Caco-2 (cell line): ENCODE data around the gene PGGT1B. TPM values are rescaled to one million over a fixed set of nuclear protein-coding genes. Genes with fewer than 3 reads are reported as not detected.

Experiments used
- BruUV-seq: library from RNA; stranded (reverse); fragments of 400-500 nt; replicated peaks from 2 replicates; lab custom pipeline; 2021; lab: Mats Ljungman, UMichigan
- CTCF ChIA-PET: fragments of 300-600 bp; sonication (Branson Sonifier 250); formaldehyde crosslinking; loops from one replicate; lab custom pipeline; 2022; ENCODE audit warnings: antibody characterized with exemption; lab: Charles Lee
- POLR2A ChIA-PET: fragments of 300-600 bp; sonication (Branson Sonifier 250); formaldehyde crosslinking; loops from one replicate; lab custom pipeline; 2022; ENCODE audit warnings: antibody characterized with exemption; lab: Charles Lee
- DNase-seq, 2 experiments: peaks; one replicate each; pipeline versions ENCODE4 v3.0.0 to v3.0.0-alpha.2; 2020 to 2022
- H3K27me3 ChIP-seq: replicated peaks from 2 replicates; pipeline ENCODE4 v1.6.0; 2011; ENCODE audit warnings: low read length; ENCODE audit not compliant: control insufficient read depth, insufficient read depth
- H3K36me3 ChIP-seq: 2 replicates; pipeline ENCODE4 v1.5.1; 2011; ENCODE audit warnings: low read length; ENCODE audit not compliant: control insufficient read depth, insufficient read depth
- H3K4me1 ChIP-seq: fragments of 250-450 bp; sonication (Bioruptor Pico); 2 replicates; pipeline ENCODE4 v1.5.1; 2020; ENCODE audit warnings: mild to moderate bottlenecking
- H3K4me3 ChIP-seq: 2 replicates; pipeline ENCODE4 v1.5.1; 2011; ENCODE audit warnings: low read depth, mild to moderate bottlenecking, control low read depth, low read length
- H3K9me3 ChIP-seq: fragments of 250-450 bp; sonication (Bioruptor Pico); 2 replicates; pipeline ENCODE4 v1.5.1; 2020; ENCODE audit warnings: mild to moderate bottlenecking, moderate library complexity
- H3K27ac Mint-ChIP-seq: one replicate; pipeline ENCODE4 v1.8.0; 2022; ENCODE audit warnings: mixed read lengths; ENCODE audit not compliant: unreplicated experiment
- H3K27me3 Mint-ChIP-seq: one replicate; pipeline ENCODE4 v1.8.0; 2022; ENCODE audit warnings: mixed read lengths; ENCODE audit not compliant: insufficient read depth, unreplicated experiment
- H3K36me3 Mint-ChIP-seq: one replicate; pipeline ENCODE4 v1.8.0; 2022; ENCODE audit warnings: mild to moderate bottlenecking, mixed read lengths; ENCODE audit not compliant: insufficient read depth, unreplicated experiment
- H3K4me1 Mint-ChIP-seq: one replicate; pipeline ENCODE4 v1.8.0; 2022; ENCODE audit warnings: low read depth, mixed read lengths; ENCODE audit not compliant: unreplicated experiment
- H3K4me3 Mint-ChIP-seq: one replicate; pipeline ENCODE4 v1.8.0; 2022; ENCODE audit warnings: mild to moderate bottlenecking, moderate library complexity, mixed read lengths; ENCODE audit not compliant: unreplicated experiment
- H3K9me3 Mint-ChIP-seq: one replicate; pipeline ENCODE4 v1.8.0; 2022; ENCODE audit warnings: mixed read lengths; ENCODE audit not compliant: unreplicated experiment
- intact Hi-C: fragments of 100-400 bp; cut with micrococcal nuclease; formaldehyde crosslinking; loops from one replicate; pipeline ENCODE4 v1.10.0; 2022; ENCODE audit not compliant: unreplicated experiment
- total RNA-seq: library from RNA; stranded (reverse); gene quantifications from 2 replicates; pipeline ENCODE4 v1.2.3, GENCODE V29; 2022
- TF ChIP-seq, protein P1 (sequence below), 2 experiments: fragments of 200-600 bp in 1 of 2; IDR thresholded peaks; 1 replicate in 1 of 2; 2 replicates in 1 of 2; pipeline versions ENCODE4 v1.5.1 to v1.8.0; 2011 to 2022; ENCODE audit warnings: antibody characterized with exemption in 1 of 2, control low read depth in 1 of 2, inconsistent platforms in 1 of 2, low read depth in 1 of 2, low read length in 1 of 2, mild to moderate bottlenecking in 1 of 2, moderate library complexity in 1 of 2; ENCODE audit not compliant: insufficient read depth in 1 of 2, severe bottlenecking in 1 of 2, unreplicated experiment in 1 of 2

PGGT1B gene
- total RNA-seq, 1 experiment from 2014 or later = 39.4 TPM

DNA sequence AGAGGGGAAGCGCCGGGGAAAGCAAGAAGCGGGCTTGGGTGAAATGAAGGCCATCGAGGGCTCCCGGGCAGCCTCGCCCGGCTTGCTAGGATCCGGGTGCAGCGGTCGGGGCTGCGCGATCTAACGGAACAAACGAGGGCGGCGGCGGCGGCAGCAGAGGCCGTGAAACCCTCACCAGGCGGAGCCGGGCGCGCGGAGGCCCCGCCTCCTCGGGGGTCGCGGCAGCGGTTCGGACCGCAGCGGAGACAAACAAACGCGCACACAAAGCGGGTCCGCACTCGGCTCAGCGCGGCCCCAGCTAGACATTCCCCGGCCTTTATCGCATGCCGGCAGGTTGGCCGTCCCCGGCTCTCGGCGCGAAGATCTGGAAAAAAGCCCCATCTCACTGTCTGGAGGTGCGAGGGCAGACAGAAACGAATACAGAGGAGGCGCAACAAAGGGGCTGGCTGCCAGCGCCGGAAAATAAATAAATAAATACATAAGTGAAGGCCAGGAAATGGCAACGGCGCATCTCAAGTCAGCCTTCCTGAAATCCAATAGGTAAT is 82.4 kb downstream of the PGGT1B start:
- H3K9me3 Mint-ChIP-seq = no peaks in the 10 kb centered on the region
- peaks cover 8% of the 10 kb centered on the region for H3K4me1 Mint-ChIP-seq
- BruUV-seq = no TSS peak
- DNase-seq = peak in 1 of 2 experiments; percentile 11
- Histone ChIP-seq H3K27me3 (peaks cover 6% of the 10 kb centered on the region; the same call in 1 of the 2 replicates), H3K36me3 (no peaks in the 10 kb centered on the region), H3K9me3 (no peaks in the 10 kb centered on the region), H3K4me1 (peaks cover 6% of the 10 kb centered on the region), H3K4me3 (peak overlapping the region; percentile 31)
- CTCF ChIA-PET = interaction anchor here (0.7 kb wide), 1 partner anchor 48 kb away, joined by 3 read pairs; no protein-coding TSS in a partner anchor
- intact Hi-C loops = loop anchor here (1.0 kb wide), 1 partner anchor 82 kb away; no protein-coding TSS in a partner anchor
- POLR2A ChIA-PET = no interaction called here
- TF ChIP-seq, protein P1, sequence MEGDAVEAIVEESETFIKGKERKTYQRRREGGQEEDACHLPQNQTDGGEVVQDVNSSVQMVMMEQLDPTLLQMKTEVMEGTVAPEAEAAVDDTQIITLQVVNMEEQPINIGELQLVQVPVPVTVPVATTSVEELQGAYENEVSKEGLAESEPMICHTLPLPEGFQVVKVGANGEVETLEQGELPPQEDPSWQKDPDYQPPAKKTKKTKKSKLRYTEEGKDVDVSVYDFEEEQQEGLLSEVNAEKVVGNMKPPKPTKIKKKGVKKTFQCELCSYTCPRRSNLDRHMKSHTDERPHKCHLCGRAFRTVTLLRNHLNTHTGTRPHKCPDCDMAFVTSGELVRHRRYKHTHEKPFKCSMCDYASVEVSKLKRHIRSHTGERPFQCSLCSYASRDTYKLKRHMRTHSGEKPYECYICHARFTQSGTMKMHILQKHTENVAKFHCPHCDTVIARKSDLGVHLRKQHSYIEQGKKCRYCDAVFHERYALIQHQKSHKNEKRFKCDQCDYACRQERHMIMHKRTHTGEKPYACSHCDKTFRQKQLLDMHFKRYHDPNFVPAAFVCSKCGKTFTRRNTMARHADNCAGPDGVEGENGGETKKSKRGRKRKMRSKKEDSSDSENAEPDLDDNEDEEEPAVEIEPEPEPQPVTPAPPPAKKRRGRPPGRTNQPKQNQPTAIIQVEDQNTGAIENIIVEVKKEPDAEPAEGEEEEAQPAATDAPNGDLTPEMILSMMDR (IDR thresholded peaks at IDR 0.05; ENCODE audit: insufficient read depth in 1 of 2, low read depth in 1 of 2, low read length in 1 of 2, severe bottlenecking in 1 of 2, unreplicated experiment in 1 of 2) = no peak
- peak overlapping the region; percentile 83 for H3K4me3 Mint-ChIP-seq
- peaks cover 44% of the 10 kb centered on the region for H3K27me3 Mint-ChIP-seq
- H3K36me3 Mint-ChIP-seq = no peaks in the 10 kb centered on the region
- no peak overlapping the region for H3K27ac Mint-ChIP-seq

DNA sequence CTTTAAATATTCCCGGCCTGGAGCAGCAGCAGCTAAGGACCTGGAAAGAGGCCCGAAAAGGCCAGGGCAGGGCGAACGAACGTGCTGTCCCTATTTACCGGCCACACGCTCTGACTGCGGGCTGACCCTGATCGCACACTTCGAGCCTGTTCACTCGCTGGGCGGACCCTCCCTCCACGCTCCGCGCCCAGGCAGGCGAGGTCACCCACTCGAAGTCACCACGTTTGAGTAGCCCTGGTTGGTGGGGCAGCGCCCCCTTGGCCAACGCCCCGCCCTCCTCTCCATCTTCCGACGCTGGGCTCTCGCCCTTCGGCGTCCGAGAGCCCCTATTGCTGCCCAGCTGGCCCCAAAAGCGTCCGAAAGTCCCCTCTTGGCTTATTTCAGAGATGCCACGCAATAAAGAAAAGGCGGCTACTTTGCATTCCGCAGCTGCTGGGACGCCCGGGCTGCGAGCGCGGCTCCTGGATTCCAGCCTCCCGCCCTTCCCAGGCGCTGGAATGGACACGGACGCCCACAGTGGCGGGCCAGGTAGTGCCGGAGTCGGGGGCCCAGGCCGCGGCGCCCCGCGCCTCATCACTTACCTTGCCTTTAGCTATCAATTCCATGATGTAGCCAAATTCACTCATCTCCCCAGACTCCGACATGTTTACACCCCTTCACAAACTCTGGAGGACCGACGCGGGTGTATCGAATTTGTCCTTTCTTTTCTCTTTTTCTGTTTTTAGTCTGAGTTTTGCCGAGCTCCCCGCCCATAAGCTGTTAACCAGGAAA is 83.1 kb downstream of the PGGT1B start:
- H3K27ac Mint-ChIP-seq = no peak overlapping the region
- peak in 1 of 2 experiments; percentile 29 for DNase-seq
- CTCF ChIA-PET = interaction anchor here (0.7 kb wide), 1 partner anchor 47 kb away, joined by 3 read pairs; no protein-coding TSS in a partner anchor

DNA sequence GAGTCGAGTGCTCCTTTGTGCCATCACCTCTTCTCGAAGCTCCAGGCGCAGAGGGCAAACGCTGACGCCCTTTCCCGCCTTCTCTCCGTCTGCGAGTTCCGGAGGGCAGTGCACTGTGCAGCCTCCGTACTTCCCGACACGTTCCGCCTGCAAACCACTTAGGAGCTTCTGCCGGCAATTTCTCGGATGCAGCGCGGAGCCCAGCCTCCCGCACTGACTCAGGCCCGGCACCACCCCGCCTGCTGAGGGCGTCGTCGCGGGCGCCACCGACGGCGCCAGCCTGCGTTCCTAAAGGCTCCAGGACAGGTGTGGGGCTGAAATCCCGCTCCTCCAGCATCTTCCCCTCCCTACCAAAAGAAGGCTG is 83.7 kb downstream of the PGGT1B start:
- Mint-ChIP-seq H3K4me3 (no peak overlapping the region), H3K27ac (no peak overlapping the region), H3K27me3 (peaks cover 50% of the 10 kb centered on the region), H3K9me3 (no peaks in the 10 kb centered on the region), H3K36me3 (no peaks in the 10 kb centered on the region), H3K4me1 (peaks cover 8% of the 10 kb centered on the region)
- no peak for DNase-seq
- H3K4me3 ChIP-seq = no peak overlapping the region
- intact Hi-C loops = no loop called here
- ChIA-PET CTCF (no interaction called here), POLR2A (no interaction called here)
- no TSS peak for BruUV-seq
- H3K9me3 ChIP-seq = no peaks in the 10 kb centered on the region
- TF ChIP-seq, protein P1 (IDR thresholded peaks at IDR 0.05; ENCODE audit: insufficient read depth in 1 of 2, low read depth in 1 of 2, low read length in 1 of 2, severe bottlenecking in 1 of 2, unreplicated experiment in 1 of 2) = no peak
- H3K4me1 ChIP-seq = peaks cover 6% of the 10 kb centered on the region
- peaks cover 6% of the 10 kb centered on the region; the same call in 1 of the 2 replicates for H3K27me3 ChIP-seq
- H3K36me3 ChIP-seq = no peaks in the 10 kb centered on the region

More for the DNA sequence above, 83.1 kb downstream of the PGGT1B start:
- Mint-ChIP-seq H3K4me3 (peak overlapping the region; percentile 83), H3K9me3 (no peaks in the 10 kb centered on the region), H3K36me3 (no peaks in the 10 kb centered on the region), H3K4me1 (peaks cover 8% of the 10 kb centered on the region), H3K27me3 (peaks cover 47% of the 10 kb centered on the region)
- no peaks in the 10 kb centered on the region for H3K9me3 ChIP-seq
- peak overlapping the region; percentile 31 for H3K4me3 ChIP-seq
- TF ChIP-seq, protein P1 (IDR thresholded peaks at IDR 0.05; ENCODE audit: insufficient read depth in 1 of 2, low read depth in 1 of 2, low read length in 1 of 2, severe bottlenecking in 1 of 2, unreplicated experiment in 1 of 2) = no peak
- peaks cover 6% of the 10 kb centered on the region for H3K4me1 ChIP-seq
- H3K27me3 ChIP-seq = peaks cover 6% of the 10 kb centered on the region; the same call in 1 of the 2 replicates
- intact Hi-C loops = loop anchor here (1.0 kb wide), 1 partner anchor 81 kb away; no protein-coding TSS in a partner anchor
- no TSS peak for BruUV-seq
- no peaks in the 10 kb centered on the region for H3K36me3 ChIP-seq
- POLR2A ChIA-PET = no interaction called here
